ENCODE measurements around the gene ABHD12. TPM values are rescaled to one million over a fixed set of nuclear protein-coding genes. Genes with fewer than 3 reads are reported as not detected.

ABHD12 gene
- total RNA-seq, 1 experiment from 2014 or later, result 48.3 TPM

- Histone ChIP-seq H3K27me3 (ENCODE audit: low read length) (no peaks in the 10 kb centered on the region), H3K9ac (ENCODE audit: low read length) (no peak overlapping the region), H3K27ac (ENCODE audit: low read length) (no peak overlapping the region), H2AFZ (ENCODE audit: low read length) (no peak overlapping the region), H3K9me3 (ENCODE audit: low read length) (no peaks in the 10 kb centered on the region), H3K9me2 (replicated peaks; ENCODE audit: low read length) (no peaks in the 10 kb centered on the region), H3K36me3 (ENCODE audit: low read depth, low read length) (peaks cover 71% of the 10 kb centered on the region), H4K20me1 (ENCODE audit: low read length) (0 out of 2 replicates have a peak, but pooled peaks cover 14% of the 10 kb centered on the region), H3K4me3 (ENCODE audit: low read length) (no peak overlapping the region), H3K79me2 (ENCODE audit: low read length) (peaks cover 13% of the 10 kb centered on the region), H3F3A (ENCODE audit: low read length, unreplicated experiment) (no peaks in the 10 kb centered on the region), H3K4me1 (ENCODE audit: insufficient read depth, low read length) (no peaks in the 10 kb centered on the region), H3K4me2 (ENCODE audit: low read length) (no peak overlapping the region)
- CTCF ChIA-PET, result no interaction called here
- intact Hi-C loops (cut with micrococcal nuclease), result no loop called here
- ATAC-seq (no peak), DNase-seq (no peak)
- TF ChIP-seq EZH2phosphoT487 (IDR thresholded peaks at IDR 0.05; ENCODE audit: borderline replicate concordance, low read length), result no peak
- TF ChIP-seq CTCF (conservative IDR thresholded peaks at IDR 0.05; ENCODE audit: low read depth, low read length), result no peak
- no peak for TF ChIP-seq EZH2 (IDR thresholded peaks at IDR 0.05; ENCODE audit: low read length, unreplicated experiment)
- POLR2A ChIA-PET (ENCODE audit: unreplicated experiment), result no interaction called here
- no TSS peak for BruUV-seq (replicated peaks)
Measured at GRCh38 chr20:25272223-25273000, 118.2 kb downstream of the ABHD12 start.

DNA sequence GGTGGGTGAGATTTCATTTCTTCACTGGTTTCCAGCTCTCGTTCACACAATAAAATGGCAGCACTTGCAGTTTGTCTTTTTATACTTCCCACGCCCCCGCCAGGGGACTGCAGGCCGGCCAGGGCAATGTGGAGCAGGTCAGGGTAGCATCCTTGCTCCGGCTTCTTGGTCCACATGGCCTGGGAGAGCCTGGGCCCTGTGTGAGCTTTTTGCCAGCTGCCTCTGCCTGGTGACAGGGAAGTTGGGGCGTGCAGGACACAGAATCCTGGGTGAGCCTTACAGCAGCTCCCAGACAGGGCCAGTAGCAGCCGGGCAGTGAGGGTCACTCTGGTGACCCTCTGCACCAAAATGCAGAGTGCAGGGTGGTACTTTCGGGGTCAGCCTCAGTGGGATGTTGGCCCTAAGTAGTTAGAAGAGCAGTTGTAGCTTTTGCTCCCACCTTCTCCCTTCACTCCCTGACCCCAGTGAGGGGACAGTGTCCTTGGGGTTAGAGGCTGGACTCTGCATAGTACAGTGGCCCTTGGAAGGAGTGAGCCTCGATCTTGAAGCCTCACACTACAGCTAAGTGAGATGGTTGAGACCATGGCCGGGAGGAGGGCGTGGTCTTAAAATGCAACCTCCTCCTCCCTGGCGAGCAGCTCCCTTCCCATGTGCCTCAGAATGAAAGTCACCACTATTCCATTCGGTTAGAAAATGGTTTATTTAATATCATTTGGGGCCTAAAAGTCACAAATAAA, 119.0 kb downstream of the ABHD12 start:
- ATAC-seq, result no peak
- Histone ChIP-seq H3K4me1 (ENCODE audit: insufficient read depth, low read length) (no peaks in the 10 kb centered on the region), H4K20me1 (ENCODE audit: low read length) (peaks cover 22% of the 10 kb centered on the region; the same call in 1 of the 2 replicates), H3K9me2 (replicated peaks; ENCODE audit: low read length) (no peaks in the 10 kb centered on the region), H2AFZ (ENCODE audit: low read length) (no peak overlapping the region), H3K9me3 (ENCODE audit: low read length) (no peaks in the 10 kb centered on the region), H3K36me3 (ENCODE audit: low read depth, low read length) (peaks cover 68% of the 10 kb centered on the region), H3K27ac (ENCODE audit: low read length) (no peak overlapping the region), H3K4me2 (ENCODE audit: low read length) (no peak overlapping the region), H3K4me3 (ENCODE audit: low read length) (no peak overlapping the region), H3F3A (ENCODE audit: low read length, unreplicated experiment) (no peaks in the 10 kb centered on the region), H3K9ac (ENCODE audit: low read length) (no peak overlapping the region), H3K27me3 (ENCODE audit: low read length) (no peaks in the 10 kb centered on the region), H3K79me2 (ENCODE audit: low read length) (peaks cover 20% of the 10 kb centered on the region)
- no peak for TF ChIP-seq EZH2 (IDR thresholded peaks at IDR 0.05; ENCODE audit: low read length, unreplicated experiment)
- TF ChIP-seq EZH2phosphoT487 (IDR thresholded peaks at IDR 0.05; ENCODE audit: borderline replicate concordance, low read length), result no peak
- no peak for TF ChIP-seq CTCF (conservative IDR thresholded peaks at IDR 0.05; ENCODE audit: low read depth, low read length)
- POLR2A ChIA-PET (ENCODE audit: unreplicated experiment), result no interaction called here
- no peak for DNase-seq
- intact Hi-C loops (cut with micrococcal nuclease), result no loop called here
- CTCF ChIA-PET, result no interaction called here
- BruUV-seq (replicated peaks), result no TSS peak

DNA sequence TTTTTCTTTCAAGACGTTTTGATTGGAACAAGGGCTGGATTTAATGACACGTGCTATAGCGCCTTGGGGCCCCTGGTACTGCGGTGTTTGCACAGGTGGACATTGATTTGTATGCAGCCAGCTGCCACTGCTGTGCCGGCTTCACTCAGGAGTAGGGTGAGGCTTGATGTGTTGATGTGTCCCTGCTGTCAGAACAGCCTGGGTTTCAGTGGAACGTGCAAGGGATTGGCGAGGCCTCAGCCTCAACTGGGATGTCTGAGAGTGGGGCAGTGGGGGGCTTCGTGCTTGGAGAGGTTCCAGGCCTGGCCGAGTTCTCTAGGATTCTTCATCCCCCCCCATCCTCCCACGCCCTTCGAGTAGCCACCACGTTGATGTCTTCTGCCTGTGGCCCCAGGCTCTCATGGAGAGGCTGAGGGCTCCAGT, 119.8 kb downstream of the ABHD12 start:
- no peak overlapping the region for H3K9ac ChIP-seq (ENCODE audit: low read length)
- no peaks in the 10 kb centered on the region for H3K9me3 ChIP-seq (ENCODE audit: low read length)
- ChIA-PET POLR2A (ENCODE audit: unreplicated experiment) (no interaction called here), CTCF (no interaction called here)
- no peak for ATAC-seq
- no peak overlapping the region for H3K27ac ChIP-seq (ENCODE audit: low read length)
- no peaks in the 10 kb centered on the region for H3K9me2 ChIP-seq (replicated peaks; ENCODE audit: low read length)
- TF ChIP-seq CTCF (conservative IDR thresholded peaks at IDR 0.05; ENCODE audit: low read depth, low read length), result no peak
- TF ChIP-seq EZH2 (IDR thresholded peaks at IDR 0.05; ENCODE audit: low read length, unreplicated experiment), result no peak
- TF ChIP-seq EZH2phosphoT487 (IDR thresholded peaks at IDR 0.05; ENCODE audit: borderline replicate concordance, low read length), result no peak
- intact Hi-C loops (cut with micrococcal nuclease), result no loop called here
- peaks cover 66% of the 10 kb centered on the region for H3K36me3 ChIP-seq (ENCODE audit: low read depth, low read length)
- no TSS peak for BruUV-seq (replicated peaks)
- no peak overlapping the region for H3K4me2 ChIP-seq (ENCODE audit: low read length)
- H3K4me1 ChIP-seq (ENCODE audit: insufficient read depth, low read length), result no peaks in the 10 kb centered on the region
- peaks cover 29% of the 10 kb centered on the region for H3K79me2 ChIP-seq (ENCODE audit: low read length)
- H2AFZ ChIP-seq (ENCODE audit: low read length), result no peak overlapping the region
- no peaks in the 10 kb centered on the region for H3K27me3 ChIP-seq (ENCODE audit: low read length)
- no peak overlapping the region for H3K4me3 ChIP-seq (ENCODE audit: low read length)
- H4K20me1 ChIP-seq (ENCODE audit: low read length), result peaks cover 23% of the 10 kb centered on the region; the same call in 1 of the 2 replicates
- no peak for DNase-seq
- no peaks in the 10 kb centered on the region for H3F3A ChIP-seq (ENCODE audit: low read length, unreplicated experiment)

All from PC-3 (cell line).